NCI-H526 treated with DMSO at 0.1 percent for 48 hours (cell line): ENCODE measurements around the gene HRK.
A peak's percentile ranks its signal among the peaks of the same experiment; 100 is the strongest.

Experiments used
- DNase-seq: peaks from one replicate; lab custom pipeline; 2025; lab: John Stamatoyannopoulos, UW

The HRK gene

DNA sequence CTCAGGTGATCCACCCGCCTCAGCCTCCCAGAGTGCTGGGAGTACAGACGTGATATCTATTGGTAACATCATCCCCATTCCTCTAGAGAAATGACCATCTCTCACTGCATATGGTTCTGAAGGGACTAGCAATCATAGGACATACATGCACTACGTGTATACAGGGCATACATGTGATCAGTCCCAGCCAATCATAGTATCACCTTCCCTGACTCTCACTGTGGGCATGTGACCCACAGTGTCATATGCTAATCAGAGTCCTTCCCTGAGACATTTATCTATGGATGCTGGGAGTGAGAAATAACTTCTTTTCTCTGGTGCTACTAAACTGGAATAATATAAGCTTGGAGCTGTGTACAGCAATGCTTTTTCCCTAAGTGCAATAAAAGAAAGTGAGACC is 17.4 kb upstream of the HRK start:
- DNase-seq = no peak

GRCh38 chr12:116897476-116897875 is 16.2 kb upstream of the HRK start:
- DNase-seq = no peak

DNA sequence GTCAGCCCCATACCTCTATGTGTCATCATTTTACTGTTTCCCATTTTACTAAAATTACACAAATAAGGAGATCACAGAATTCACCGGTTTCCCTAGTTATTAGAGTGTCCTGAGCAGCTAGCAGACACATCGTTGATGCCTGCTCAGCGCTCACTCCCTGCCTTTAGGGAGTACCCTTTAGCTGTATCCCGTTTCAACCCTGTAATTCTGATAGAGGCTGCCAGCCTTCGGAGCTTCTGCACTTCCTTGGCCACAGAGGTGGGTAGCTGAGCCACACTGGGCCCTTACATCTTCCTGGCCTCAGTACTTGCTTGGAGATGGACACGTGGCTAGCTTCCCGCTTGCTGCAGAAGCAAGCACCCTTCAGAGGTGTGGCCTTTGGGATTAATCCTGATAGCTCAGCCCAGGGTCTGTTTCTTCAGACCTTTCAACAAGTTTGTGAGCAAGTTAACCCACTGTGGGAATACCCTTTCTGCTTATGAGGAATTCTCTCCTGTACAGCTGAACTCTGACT is 15.2 kb upstream of the HRK start:
- DNase-seq = no peak

DNA sequence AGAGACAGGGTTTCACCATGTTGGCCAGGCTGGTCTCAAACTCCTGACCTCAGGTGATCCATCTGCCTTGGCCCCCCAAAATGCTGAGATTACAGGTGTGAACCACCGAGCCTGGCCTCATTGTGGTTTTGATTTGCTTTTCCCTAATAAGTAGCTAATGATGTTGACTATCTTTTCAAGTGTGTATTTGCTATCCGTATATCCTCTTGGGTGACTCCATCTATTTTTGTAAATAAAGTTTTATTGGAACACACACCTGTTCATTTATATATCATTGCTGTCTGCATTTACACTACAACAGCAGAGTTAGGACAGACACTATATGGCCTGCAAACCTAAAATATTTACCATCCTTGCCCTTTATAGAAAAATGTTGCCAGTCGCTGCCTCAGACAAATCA is 13.7 kb upstream of the HRK start:
- no peak for DNase-seq

DNA sequence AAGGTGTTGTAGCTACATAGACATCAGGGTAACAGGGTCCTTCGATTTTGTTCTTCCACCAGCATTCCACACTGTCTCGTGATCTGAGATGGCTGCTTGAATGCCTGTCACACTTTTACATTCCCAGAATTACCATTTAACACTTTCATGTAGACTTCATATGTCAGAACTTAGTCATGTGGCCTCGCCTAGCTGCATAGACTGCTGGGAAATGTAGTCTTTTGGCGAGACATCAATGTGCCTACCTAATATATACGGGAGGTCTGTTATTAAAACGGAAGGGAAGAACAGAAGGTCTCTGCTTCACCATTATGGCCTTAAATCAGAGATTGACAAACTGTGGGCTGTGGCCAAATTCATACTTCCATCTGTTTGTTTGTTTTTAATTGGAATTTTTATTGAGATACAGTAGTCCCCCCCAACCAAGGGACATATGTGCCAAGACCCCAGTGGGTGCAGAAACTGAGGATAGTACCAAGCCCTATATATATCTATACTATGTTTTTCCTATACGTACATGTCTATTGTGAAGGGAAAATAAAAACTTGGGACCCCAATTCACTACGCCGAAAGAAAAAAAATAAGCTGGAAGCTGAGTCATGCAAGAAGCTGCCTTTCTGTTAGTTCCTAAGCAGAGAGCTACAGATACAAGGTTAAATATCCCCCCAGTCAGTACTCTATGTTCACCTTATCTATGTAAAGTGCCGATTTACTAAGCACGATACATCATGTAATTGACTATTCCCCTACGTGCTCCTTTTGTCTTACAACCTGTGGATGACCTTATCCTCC is 11.3 kb upstream of the HRK start:
- no peak for DNase-seq

DNA sequence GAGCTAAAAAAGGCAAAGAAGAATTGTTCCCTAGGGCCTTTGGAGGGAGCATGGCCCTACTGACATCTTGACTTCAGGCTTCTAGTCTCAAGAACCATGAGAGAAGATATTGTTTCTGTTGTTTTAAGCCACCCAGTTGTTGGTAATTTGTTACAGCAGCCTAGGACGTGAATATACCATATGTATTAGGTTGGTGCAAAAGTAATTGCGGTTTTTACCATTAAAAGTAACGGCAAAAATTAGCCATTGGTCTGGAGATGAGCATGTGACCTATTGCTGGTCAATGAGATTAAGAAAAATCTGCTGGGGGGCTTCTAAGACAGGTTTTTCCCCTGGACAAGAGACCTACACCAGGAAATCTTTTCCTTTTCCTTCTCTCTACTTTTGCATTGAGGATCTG is 9.8 kb upstream of the HRK start:
- DNase-seq = no peak

DNA sequence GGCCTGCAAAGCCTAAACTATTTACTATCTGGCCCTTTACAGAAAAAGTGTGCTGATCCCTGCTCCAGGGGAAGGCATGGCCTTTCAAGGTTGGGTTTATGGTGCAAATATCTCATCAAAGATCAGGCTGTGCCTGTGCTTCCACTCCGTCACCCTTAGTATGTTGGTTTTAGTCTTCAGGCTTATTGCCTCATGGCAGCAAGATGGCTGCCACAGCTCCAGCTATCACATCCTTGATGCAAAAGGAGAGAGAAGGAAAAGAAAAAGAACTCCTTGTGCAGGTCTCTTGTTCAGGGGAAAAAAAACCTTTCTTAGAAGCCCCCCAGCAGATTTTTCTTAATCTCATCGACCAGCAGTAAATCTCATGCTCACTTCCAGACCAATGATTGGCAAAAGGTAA is 9.1 kb upstream of the HRK start:
- no peak for DNase-seq

GRCh38 chr12:116887897-116888296 is 6.7 kb upstream of the HRK start:
- DNase-seq = no peak

DNA sequence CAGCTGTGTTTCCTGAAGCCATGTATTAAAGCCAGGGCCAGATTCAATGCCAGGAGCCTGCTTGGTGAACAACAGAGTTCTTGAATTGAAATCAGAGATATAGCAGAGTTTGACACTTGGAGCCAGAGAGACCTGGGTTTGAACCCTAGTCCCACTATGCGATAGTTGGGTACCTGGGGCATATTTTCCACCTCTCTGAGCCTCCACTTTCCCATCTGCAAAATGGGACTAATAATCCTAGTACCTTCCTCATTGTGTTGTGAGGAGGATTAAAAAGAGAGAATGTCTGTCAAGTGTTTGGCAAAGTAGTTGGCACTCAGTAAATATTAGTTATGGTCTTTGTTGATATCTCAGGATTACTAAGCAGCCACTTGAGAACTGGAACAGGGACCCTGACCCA is 6.0 kb upstream of the HRK start:
- no peak for DNase-seq

GRCh38 chr12:116885491-116885890 is 4.2 kb upstream of the HRK start:
- DNase-seq = no peak

- no peak for DNase-seq
Measured at GRCh38 chr12:116884871-116885270, 3.6 kb upstream of the HRK start.

- peak; percentile 33 for DNase-seq
Measured at GRCh38 chr12:116882742-116883141, 1.5 kb upstream of the HRK start.

DNA sequence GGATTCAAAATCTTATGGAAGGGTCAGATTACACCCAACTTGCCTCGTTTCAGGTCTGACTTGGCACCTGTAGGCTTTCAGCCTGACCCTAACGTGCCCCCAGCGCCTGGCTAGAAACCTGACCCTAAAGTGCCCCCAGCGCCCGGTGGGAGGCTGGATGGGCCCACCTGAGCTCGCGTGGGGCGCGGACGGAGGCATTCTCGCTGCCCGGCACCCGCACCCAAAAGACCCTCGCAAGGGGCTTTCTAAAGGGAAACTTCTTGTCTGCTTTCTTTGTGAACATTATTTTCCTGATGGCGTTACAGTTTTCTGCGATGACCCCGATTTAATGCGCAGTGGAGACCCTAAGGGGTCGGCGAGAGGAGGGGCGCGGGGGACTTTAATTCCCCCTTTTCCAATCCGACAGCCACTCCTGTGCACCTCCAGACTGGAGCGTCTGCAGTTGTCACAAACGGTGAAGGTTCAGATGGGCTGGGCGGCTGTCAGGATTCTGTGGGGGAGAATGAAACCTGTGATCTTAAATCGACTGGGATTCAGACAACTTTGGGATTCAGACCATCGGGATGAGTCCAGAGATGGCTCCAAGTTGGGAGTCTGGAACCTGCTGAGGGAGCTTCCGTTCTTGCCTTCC is 751 bp upstream of the HRK start:
- DNase-seq = no peak

DNA sequence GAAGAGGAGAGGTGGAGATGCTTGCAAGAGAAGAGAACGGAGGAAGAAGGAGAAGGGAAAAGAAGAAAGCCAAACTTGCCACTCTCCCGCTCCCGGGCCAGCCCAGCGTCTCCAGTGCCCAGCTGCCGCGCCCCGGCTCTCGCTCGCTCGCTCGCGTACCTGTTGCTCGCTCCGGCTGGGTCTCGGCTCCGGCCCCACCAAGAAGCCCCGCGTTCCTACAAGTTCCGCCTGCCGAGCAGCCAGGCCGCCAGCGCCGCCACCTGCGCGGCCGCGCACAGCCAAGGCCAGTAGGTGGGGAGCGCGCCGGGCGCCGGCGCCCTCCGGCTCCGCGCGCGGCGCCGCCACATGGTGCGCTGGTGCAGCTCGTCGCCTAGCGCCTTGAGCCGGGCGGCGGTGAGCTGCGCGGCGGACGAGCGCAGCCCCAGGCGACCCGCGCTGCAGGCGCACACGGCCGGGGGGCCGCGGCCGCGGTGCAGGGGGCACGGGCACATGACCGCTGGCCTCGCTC is 370 bp downstream of the HRK start:
- peak; percentile 51 for DNase-seq

DNA sequence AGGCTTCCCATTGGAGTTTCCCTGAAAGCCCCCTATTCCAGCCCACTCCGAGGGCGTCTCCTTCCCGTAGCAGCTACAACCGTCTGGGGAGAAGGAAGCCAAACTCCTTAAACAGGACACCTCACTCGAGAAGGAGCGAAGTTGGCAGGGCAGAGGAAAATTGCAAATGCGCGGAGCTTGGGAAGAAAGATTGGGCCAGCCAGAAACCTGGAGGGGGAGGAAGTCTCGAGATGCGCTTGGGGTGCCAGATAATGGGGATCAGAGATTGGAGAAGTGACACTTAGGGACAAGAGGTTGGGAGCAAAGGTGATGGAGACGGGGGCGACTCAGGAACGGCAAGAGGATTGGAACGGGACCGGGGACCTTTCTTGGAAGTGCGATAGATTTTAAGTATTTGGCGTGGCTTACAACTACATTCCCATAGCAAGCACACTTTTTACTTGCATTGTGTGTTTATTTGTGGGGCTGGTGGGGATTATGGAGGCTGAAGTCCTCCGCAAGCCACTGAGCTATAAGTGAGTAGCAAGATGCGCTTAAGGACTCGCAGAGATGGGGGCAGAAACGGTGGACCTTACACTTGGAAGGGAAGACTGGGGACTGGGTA is 926 bp downstream of the HRK start:
- DNase-seq = no peak

- no peak for DNase-seq
Measured at GRCh38 chr12:116879509-116880212, 1.6 kb downstream of the HRK start.

- no peak for DNase-seq
Measured at GRCh38 chr12:116878567-116879508, 2.4 kb downstream of the HRK start.

- no peak for DNase-seq
Measured at GRCh38 chr12:116876151-116876869, 4.9 kb downstream of the HRK start.

DNA sequence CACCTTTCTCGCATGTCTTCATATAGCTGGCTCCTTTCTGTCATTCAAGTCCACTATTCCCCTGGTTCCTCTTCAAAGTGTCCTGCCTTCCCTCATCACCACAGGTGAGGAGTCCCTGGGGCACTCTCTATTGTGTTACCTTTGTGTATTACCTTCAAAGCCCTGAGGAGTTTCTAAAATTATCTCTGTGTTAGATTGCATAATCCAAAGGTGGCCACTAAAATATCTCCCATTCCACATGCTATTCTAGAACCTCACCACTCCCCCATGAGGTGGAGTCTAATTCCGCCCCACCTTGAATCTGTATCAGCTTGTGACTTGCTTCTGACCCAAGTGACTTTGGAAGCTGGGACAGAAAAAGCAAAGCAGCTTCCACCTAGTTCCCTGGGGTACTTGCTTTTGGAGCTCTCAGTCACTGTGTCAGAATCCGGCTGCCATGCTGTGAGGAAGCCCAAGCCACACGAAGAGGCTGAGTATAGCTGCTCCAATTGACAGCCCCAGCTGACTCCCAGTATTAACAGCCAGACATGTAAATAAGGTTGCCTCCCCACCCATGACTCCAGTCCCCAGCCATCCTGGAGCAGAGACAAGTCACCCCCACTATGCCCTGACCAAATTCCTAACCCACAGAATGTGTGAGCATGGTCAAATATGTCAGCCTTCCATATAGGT is 6.8 kb downstream of the HRK start:
- no peak for DNase-seq

DNA sequence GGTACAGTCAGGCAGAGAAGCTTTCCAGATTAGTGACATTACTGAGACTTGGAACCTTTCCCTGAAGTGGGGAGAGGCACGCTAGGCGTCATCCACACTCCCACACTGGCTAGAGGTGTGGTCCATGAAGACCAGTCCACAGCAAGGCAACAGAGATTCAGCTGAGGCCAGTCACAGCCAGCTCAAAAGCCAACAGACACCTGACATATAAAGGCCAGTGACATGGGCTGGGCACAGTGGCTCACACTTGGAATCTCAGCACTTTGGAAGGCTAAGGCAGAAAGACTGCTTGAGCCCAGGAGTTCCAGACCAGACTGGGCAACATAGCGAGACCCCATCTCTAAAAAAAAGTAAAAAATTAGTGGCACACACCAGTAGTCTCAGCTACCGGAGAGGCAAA is 10.9 kb downstream of the HRK start:
- no peak for DNase-seq
